Measurements from ENCODE around the gene SLC38A3.

- TF ChIP-seq EZH2 (IDR thresholded peaks at IDR 0.05; ENCODE audit: insufficient read depth, poor library complexity, severe bottlenecking) (no peak), EZH2phosphoT487 (IDR thresholded peaks at IDR 0.05; ENCODE audit: insufficient read depth, low read depth) (no peak)
Measured at GRCh38 chr3:50267280-50267913, 62.3 kb downstream of the SLC38A3 start.

Data from GM23248 (cell line).